ENCODE measurements around the gene MYO5B.
"Not testable (repeated sequence)": the region's sequence is repeated elsewhere in the genome, so short reads cannot be mapped to it uniquely, and the experiment has no call there.

Gene MYO5B

GRCh38 chr18:49846718-49847470 lies 348.1 kb downstream of the MYO5B start:
- no peak for DNase-seq

- DNase-seq: no peak
Measured at GRCh38 chr18:49846361-49846662, 348.6 kb downstream of the MYO5B start.

GRCh38 chr18:49845629-49846360 lies 349.2 kb downstream of the MYO5B start:
- no peak for DNase-seq

- no peak for DNase-seq
Measured at GRCh38 chr18:49844903-49845302, 350.0 kb downstream of the MYO5B start.

- no peak for DNase-seq
Measured at GRCh38 chr18:49843778-49844625, 350.9 kb downstream of the MYO5B start.

- no peak for DNase-seq
Measured at GRCh38 chr18:49843131-49843530, 351.8 kb downstream of the MYO5B start.

- DNase-seq: no peak
Measured at GRCh38 chr18:49842656-49843055, 352.3 kb downstream of the MYO5B start.

GRCh38 chr18:49841236-49842217 lies 353.4 kb downstream of the MYO5B start:
- no peak for DNase-seq

GRCh38 chr18:49839012-49839411 lies 355.9 kb downstream of the MYO5B start:
- DNase-seq: no peak

GRCh38 chr18:49838381-49838780 lies 356.6 kb downstream of the MYO5B start:
- no peak for DNase-seq

- DNase-seq: no peak
Measured at GRCh38 chr18:49837889-49838288, 357.1 kb downstream of the MYO5B start.

GRCh38 chr18:49837316-49837835 lies 357.6 kb downstream of the MYO5B start:
- not testable (repeated sequence) for DNase-seq

- DNase-seq: no peak
Measured at GRCh38 chr18:49835405-49835804, 359.5 kb downstream of the MYO5B start.

- no peak for DNase-seq
Measured at GRCh38 chr18:49834258-49834657, 360.7 kb downstream of the MYO5B start.

GRCh38 chr18:49833814-49834213 lies 361.1 kb downstream of the MYO5B start:
- DNase-seq: no peak

- no peak for DNase-seq
Measured at GRCh38 chr18:49832221-49832647, 362.7 kb downstream of the MYO5B start.

- DNase-seq: no peak
Measured at GRCh38 chr18:49827996-49828395, 367.0 kb downstream of the MYO5B start.

- no peak for DNase-seq
Measured at GRCh38 chr18:49819823-49820671, 374.9 kb downstream of the MYO5B start.

- no peak for DNase-seq
Measured at GRCh38 chr18:49819071-49819662, 375.8 kb downstream of the MYO5B start.

GRCh38 chr18:49817947-49818346 lies 377.0 kb downstream of the MYO5B start:
- no peak for DNase-seq

- no peak for DNase-seq
Measured at GRCh38 chr18:49815927-49816326, 379.0 kb downstream of the MYO5B start.
